CD14-positive monocyte (primary cell): ENCODE results near the gene CTDP1. TPM values are rescaled to one million over a fixed set of nuclear protein-coding genes. Genes with fewer than 3 reads are reported as not detected.

Source experiments
- DNase-seq, 3 donors: peaks; one replicate each; pipeline ENCODE4 v3.0.0-alpha.2; 2011 to 2022
- H2AFZ ChIP-seq: 2 replicates; pipeline ENCODE4 v1.6.0; 2012; ENCODE audit warnings: mild to moderate bottlenecking, low read depth, low read length, inconsistent platforms; ENCODE audit not compliant: insufficient read depth, poor library complexity, severe bottlenecking
- H3K27ac ChIP-seq, 2 donors: 1 replicate in 1 of 2; 2 replicates in 1 of 2; pipeline ENCODE4 v1.5.1; 2012 to 2013; ENCODE audit warnings: low read length in 2 of 2, control low read depth in 1 of 2, inconsistent platforms in 1 of 2, low read depth in 1 of 2, mild to moderate bottlenecking in 1 of 2
- H3K27me3 ChIP-seq, 2 donors: one replicate each; pipeline versions ENCODE4 v1.6.0 to v1.6.1; 2011 to 2013; ENCODE audit warnings: low read length in 2 of 2; ENCODE audit not compliant: control insufficient read depth in 2 of 2, insufficient read depth in 2 of 2
- H3K36me3 ChIP-seq, 2 donors: replicated peaks in 1 of 2; 1 replicate in 1 of 2; 2 replicates in 1 of 2; pipeline versions ENCODE4 v1.5.1 to v1.6.1; 2012 to 2013; ENCODE audit warnings: low read length in 2 of 2, control low read depth in 1 of 2, inconsistent platforms in 1 of 2, mild to moderate bottlenecking in 1 of 2; ENCODE audit not compliant: insufficient read depth in 2 of 2, control insufficient read depth in 1 of 2
- H3K4me1 ChIP-seq, 2 donors: 1 replicate in 1 of 2; 2 replicates in 1 of 2; pipeline versions ENCODE4 v1.5.1 to v1.6.1; 2012 to 2013; ENCODE audit warnings: low read length in 2 of 2, control low read depth in 1 of 2, inconsistent platforms in 1 of 2, mild to moderate bottlenecking in 1 of 2, moderate library complexity in 1 of 2; ENCODE audit not compliant: insufficient read depth in 2 of 2, control insufficient read depth in 1 of 2
- H3K4me2 ChIP-seq: replicated peaks from 2 replicates; pipeline ENCODE3; 2012; ENCODE audit warnings: low read length, moderate library complexity, mild to moderate bottlenecking; ENCODE audit not compliant: poor library complexity, severe bottlenecking; ENCODE audit errors: extremely low read depth
- H3K4me3 ChIP-seq, 3 experiments: fragments of 200-600 bp in 1 of 3; sonication (generic) in 1 of 3; replicated peaks in 1 of 3; 1 replicate in 2 of 3; 2 replicates in 1 of 3; pipeline ENCODE4 v1.5.1; 2011 to 2013; ENCODE audit warnings: low read length in 3 of 3, mild to moderate bottlenecking in 3 of 3, control low read depth in 2 of 3, low read depth in 2 of 3, inconsistent platforms in 1 of 3, moderate library complexity in 1 of 3
- H3K79me2 ChIP-seq: 2 replicates; pipeline ENCODE4 v1.6.0; 2012; ENCODE audit warnings: mild to moderate bottlenecking, control low read depth, inconsistent platforms, low read length, moderate library complexity; ENCODE audit not compliant: insufficient read depth
- H3K9ac ChIP-seq: 2 replicates; pipeline ENCODE4 v1.6.0; 2017; ENCODE audit warnings: low read length, mild to moderate bottlenecking; ENCODE audit not compliant: insufficient read depth, poor library complexity, severe bottlenecking
- H3K9me3 ChIP-seq, 2 donors: replicated peaks in 1 of 2; 1 replicate in 1 of 2; 2 replicates in 1 of 2; pipeline versions ENCODE4 v1.5.1 to v1.6.1; 2012 to 2013; ENCODE audit warnings: low read length in 2 of 2, control low read depth in 1 of 2; ENCODE audit not compliant: control insufficient read depth in 1 of 2, insufficient read depth in 1 of 2
- H4K20me1 ChIP-seq: 2 replicates; pipeline ENCODE4 v1.6.0; 2012; ENCODE audit warnings: mild to moderate bottlenecking, low read length, control low read depth, moderate library complexity; ENCODE audit not compliant: insufficient read depth
- H3K27ac Mint-ChIP-seq, 7 donors: one replicate each; pipeline ENCODE4 v1.8.0; 2020; ENCODE audit warnings: mild to moderate bottlenecking in 7 of 7, mixed read lengths in 7 of 7, moderate library complexity in 6 of 7, inconsistent platforms in 2 of 7
- H3K27me3 Mint-ChIP-seq, 3 donors: one replicate each; pipeline ENCODE4 v1.8.0; 2021 to 2022; ENCODE audit warnings: low read depth in 3 of 3, mild to moderate bottlenecking in 3 of 3, mixed read lengths in 3 of 3, moderate library complexity in 3 of 3, inconsistent platforms in 1 of 3
- H3K36me3 Mint-ChIP-seq, 2 donors: one replicate each; pipeline ENCODE4 v1.8.0; 2020; ENCODE audit warnings: mixed read lengths in 2 of 2, inconsistent platforms in 1 of 2, mild to moderate bottlenecking in 1 of 2
- H3K4me1 Mint-ChIP-seq: one replicate; pipeline ENCODE4 v1.8.0; 2020; ENCODE audit warnings: mild to moderate bottlenecking, mixed read lengths
- H3K4me3 Mint-ChIP-seq, 2 donors: one replicate each; pipeline ENCODE4 v1.8.0; 2020; ENCODE audit warnings: mild to moderate bottlenecking in 2 of 2, mixed read lengths in 2 of 2, moderate library complexity in 1 of 2
- H3K9me3 Mint-ChIP-seq, 7 donors: one replicate each; pipeline ENCODE4 v1.8.0; 2020 to 2022; ENCODE audit warnings: mixed read lengths in 7 of 7, mild to moderate bottlenecking in 6 of 7, moderate library complexity in 6 of 7, inconsistent platforms in 2 of 7
- CTCF ChIP-seq: fragments of 200-600 bp; IDR thresholded peaks from one replicate; pipeline ENCODE4 v1.8.0; 2022; ENCODE audit warnings: antibody characterized with exemption, mild to moderate bottlenecking
- whole genome bisulfite sequencing: methylation state at CpG from one replicate; pipeline ENCODE4 v1.1.5; 2013; ENCODE audit warnings: missing lambda C conversion rate; ENCODE audit not compliant: insufficient coverage; 5-methylcytosine and 5-hydroxymethylcytosine counted together
- intact Hi-C, 2 donors: fragments of 100-400 bp; cut with micrococcal nuclease; formaldehyde crosslinking; loops; one replicate each; pipeline versions ENCODE4 v1.15.0 to v1.15.1; 2023
- polyA plus RNA-seq, 3 donors: library from polyadenylated mRNA; depleted of rRNA in 1 of 3; unstranded in 2 of 3; stranded (reverse) in 1 of 3; fragments of 300-500 nt in 2 of 3; fragments of >200 nt in 1 of 3; fragmentation: Illumina TruSeq in 2 of 3; gene quantifications; 1 replicate in 2 of 3; 2 replicates in 1 of 3; pipeline ENCODE4 v1.2.3, GENCODE V29; 2012 to 2021

Gene CTDP1
- polyA plus RNA-seq, 3 donors: 9.1 to 13.9 (median 9.1) TPM

GRCh38 chr18:79704631-79705030 lies 25.0 kb downstream of the CTDP1 start:
- 98% methylated on average over 24 of the region's 24 CpGs for WGBS
- no peak for DNase-seq
- Histone ChIP-seq H2AFZ (no peak overlapping the region), H3K4me2 (no peak overlapping the region), H3K4me1 (no peaks in the 10 kb centered on the region), H3K9ac (no peak overlapping the region), H3K27ac (no peak overlapping the region), H3K9me3 (no peaks in the 10 kb centered on the region), H3K36me3 (peaks cover 71 to 92% of the 10 kb centered on the region in 2 donors), H3K27me3 (no peaks in the 10 kb centered on the region), H3K79me2 (peaks cover 43% of the 10 kb centered on the region), H4K20me1 (peaks cover 67% of the 10 kb centered on the region), H3K4me3 (no peak overlapping the region)
- Mint-ChIP-seq H3K9me3 (peaks cover 0 to 5% (median 0%) of the 10 kb centered on the region in 7 donors), H3K27ac (no peak overlapping the region), H3K27me3 (peaks cover 0 to 3% (median 0%) of the 10 kb centered on the region in 3 donors), H3K4me3 (no peak overlapping the region), H3K4me1 (no peaks in the 10 kb centered on the region), H3K36me3 (peaks cover 83% of the 10 kb centered on the region in 2 donors)
- no peak for TF ChIP-seq CTCF
- intact Hi-C loops: no loop called here

- peaks cover 38% of the 10 kb centered on the region for H3K79me2 ChIP-seq
- Mint-ChIP-seq H3K27ac (peak overlapping the region in 3 of 7 donors; percentile 23 to 43 (median 27)), H3K9me3 (peaks cover 0 to 5% (median 0%) of the 10 kb centered on the region in 7 donors), H3K4me1 (no peaks in the 10 kb centered on the region), H3K27me3 (peaks cover 0 to 3% (median 0%) of the 10 kb centered on the region in 3 donors), H3K36me3 (peaks cover 82 to 83% of the 10 kb centered on the region in 2 donors), H3K4me3 (no peak overlapping the region)
- no peak for TF ChIP-seq CTCF
- DNase-seq: no peak
- no peak overlapping the region for H3K4me3 ChIP-seq
- no peak overlapping the region for H3K9ac ChIP-seq
- H4K20me1 ChIP-seq: peaks cover 61% of the 10 kb centered on the region
- H3K4me2 ChIP-seq: no peak overlapping the region
- H3K4me1 ChIP-seq: no peaks in the 10 kb centered on the region
- H3K27ac ChIP-seq: no peak overlapping the region
- H3K9me3 ChIP-seq: no peaks in the 10 kb centered on the region
- peaks cover 70 to 92% of the 10 kb centered on the region in 2 donors for H3K36me3 ChIP-seq
- no peaks in the 10 kb centered on the region for H3K27me3 ChIP-seq
- WGBS: 99% methylated on average over 27 of the region's 28 CpGs
- no peak overlapping the region for H2AFZ ChIP-seq
- intact Hi-C loops: no loop called here
Measured at GRCh38 chr18:79705272-79705671, 25.7 kb downstream of the CTDP1 start.
